Muscle layer of colon (tissue), 2 donors: ENCODE results near the gene ARHGAP33.
A peak's percentile ranks its signal among the peaks of the same experiment; 100 is the strongest.

ENCODE experiments used
- H3K27ac ChIP-seq: one replicate; pipeline ENCODE4 v1.7.0; 2013; ENCODE audit warnings: low read depth, mild to moderate bottlenecking, low read length, moderate library complexity
- H3K27me3 ChIP-seq, 2 donors: one replicate each; pipeline ENCODE4 v1.7.0; 2013; ENCODE audit warnings: low read length in 2 of 2, mild to moderate bottlenecking in 2 of 2; ENCODE audit not compliant: insufficient read depth in 2 of 2, control insufficient read depth in 1 of 2
- H3K36me3 ChIP-seq: one replicate; pipeline ENCODE4 v1.7.0; 2013; ENCODE audit warnings: mild to moderate bottlenecking, low read length; ENCODE audit not compliant: insufficient read depth
- H3K4me1 ChIP-seq: one replicate; pipeline ENCODE4 v1.7.0; 2013; ENCODE audit warnings: mild to moderate bottlenecking, low read length; ENCODE audit not compliant: insufficient read depth
- H3K4me3 ChIP-seq, 2 donors: one replicate each; pipeline ENCODE4 v1.7.0; 2013; ENCODE audit warnings: low read length in 2 of 2, low read depth in 1 of 2, mild to moderate bottlenecking in 1 of 2, moderate library complexity in 1 of 2
- H3K9ac ChIP-seq: one replicate; pipeline ENCODE4 v1.7.0; 2013; ENCODE audit warnings: low read length
- H3K9me3 ChIP-seq: one replicate; pipeline ENCODE4 v1.7.0; 2013; ENCODE audit warnings: mild to moderate bottlenecking, low read length
- donor health status: abdominal sarcoma.
- donor health status: Adenocarcinoma of cecum.

Gene ARHGAP33

GRCh38 chr19:35775298-35776101 is at the start of gene ARHGAP33:
Gene ARHGAP33, plus strand, starts transcription at chr19:35775564. Its CDS starts 95 bp downstream, at chr19:35775659.
- Histone ChIP-seq H3K4me1 (peaks cover 18% of the 10 kb centered on the region), H3K27ac (peak within 1 kb of the TSS; percentile 42), H3K27me3 (no peaks in the 10 kb centered on the region), H3K4me3 (peak within 1 kb of the TSS; percentile 61 to 70), H3K36me3 (no peaks in the 10 kb centered on the region), H3K9ac (no peak within 1 kb of the TSS), H3K9me3 (no peaks in the 10 kb centered on the region)

GRCh38 chr19:35727053-35727955 is 48.1 kb upstream of the ARHGAP33 start:
- Histone ChIP-seq H3K4me1 (no peaks in the 10 kb centered on the region), H3K27ac (no peak overlapping the region), H3K4me3 (no peak overlapping the region), H3K9me3 (no peaks in the 10 kb centered on the region), H3K9ac (no peak overlapping the region), H3K36me3 (peaks cover 97% of the 10 kb centered on the region), H3K27me3 (no peaks in the 10 kb centered on the region)

- Histone ChIP-seq H3K27ac (no peak overlapping the region), H3K36me3 (peaks cover 89% of the 10 kb centered on the region), H3K4me1 (no peaks in the 10 kb centered on the region), H3K9me3 (no peaks in the 10 kb centered on the region), H3K9ac (no peak overlapping the region), H3K27me3 (no peaks in the 10 kb centered on the region), H3K4me3 (no peak overlapping the region)
Observed at GRCh38 chr19:35727956-35728706, 47.2 kb upstream of the ARHGAP33 start.

- H3K4me1 ChIP-seq, result no peaks in the 10 kb centered on the region
- no peak overlapping the region for H3K4me3 ChIP-seq
- H3K36me3 ChIP-seq, result peaks cover 84% of the 10 kb centered on the region
- H3K9ac ChIP-seq, result no peak overlapping the region
- no peak overlapping the region for H3K27ac ChIP-seq
- H3K9me3 ChIP-seq, result no peaks in the 10 kb centered on the region
- no peaks in the 10 kb centered on the region for H3K27me3 ChIP-seq
Observed at GRCh38 chr19:35729021-35729420, 46.3 kb upstream of the ARHGAP33 start.

GRCh38 chr19:35729763-35730162 is 45.6 kb upstream of the ARHGAP33 start:
- Histone ChIP-seq H3K9me3 (no peaks in the 10 kb centered on the region), H3K9ac (no peak overlapping the region), H3K4me3 (no peak overlapping the region), H3K27ac (no peak overlapping the region), H3K27me3 (no peaks in the 10 kb centered on the region), H3K4me1 (no peaks in the 10 kb centered on the region), H3K36me3 (peaks cover 84% of the 10 kb centered on the region)

GRCh38 chr19:35730326-35730725 is 45.0 kb upstream of the ARHGAP33 start:
- Histone ChIP-seq H3K36me3 (peaks cover 84% of the 10 kb centered on the region), H3K27ac (no peak overlapping the region), H3K4me1 (no peaks in the 10 kb centered on the region), H3K9ac (no peak overlapping the region), H3K9me3 (no peaks in the 10 kb centered on the region), H3K27me3 (no peaks in the 10 kb centered on the region), H3K4me3 (no peak overlapping the region)

GRCh38 chr19:35731353-35731752 is 44.0 kb upstream of the ARHGAP33 start:
- Histone ChIP-seq H3K9ac (no peak overlapping the region), H3K4me1 (no peaks in the 10 kb centered on the region), H3K27ac (no peak overlapping the region), H3K36me3 (peaks cover 83% of the 10 kb centered on the region), H3K27me3 (no peaks in the 10 kb centered on the region), H3K9me3 (no peaks in the 10 kb centered on the region), H3K4me3 (no peak overlapping the region)

- no peak overlapping the region for H3K4me3 ChIP-seq
- H3K9me3 ChIP-seq, result no peaks in the 10 kb centered on the region
- H3K27ac ChIP-seq, result no peak overlapping the region
- no peaks in the 10 kb centered on the region for H3K4me1 ChIP-seq
- no peaks in the 10 kb centered on the region for H3K27me3 ChIP-seq
- no peak overlapping the region for H3K9ac ChIP-seq
- peaks cover 84% of the 10 kb centered on the region for H3K36me3 ChIP-seq
Observed at GRCh38 chr19:35731779-35732405, 43.5 kb upstream of the ARHGAP33 start.

- no peak overlapping the region for H3K4me3 ChIP-seq
- H3K4me1 ChIP-seq, result no peaks in the 10 kb centered on the region
- no peak overlapping the region for H3K9ac ChIP-seq
- H3K27me3 ChIP-seq, result no peaks in the 10 kb centered on the region
- H3K9me3 ChIP-seq, result no peaks in the 10 kb centered on the region
- no peak overlapping the region for H3K27ac ChIP-seq
- H3K36me3 ChIP-seq, result peaks cover 83% of the 10 kb centered on the region
Observed at GRCh38 chr19:35732540-35733179, 42.7 kb upstream of the ARHGAP33 start.

- no peaks in the 10 kb centered on the region for H3K4me1 ChIP-seq
- peaks cover 83% of the 10 kb centered on the region for H3K36me3 ChIP-seq
- no peaks in the 10 kb centered on the region for H3K27me3 ChIP-seq
- H3K27ac ChIP-seq, result no peak overlapping the region
- no peak overlapping the region for H3K4me3 ChIP-seq
- no peaks in the 10 kb centered on the region for H3K9me3 ChIP-seq
- no peak overlapping the region for H3K9ac ChIP-seq
Observed at GRCh38 chr19:35733180-35734125, 41.9 kb upstream of the ARHGAP33 start.
